K562 (cell line): Measurements from ENCODE around the gene RAMACL. TPM values are rescaled to one million over a fixed set of nuclear protein-coding genes. Genes with fewer than 3 reads are reported as not detected.

Experiments
- ATAC-seq: fragments of 200-7000 bp; cut with Tn5 transposase; 3 replicates; pipeline ENCODE4 v1.9.1; 2020; ENCODE audit warnings: moderate library complexity
- BruUV-seq: library from RNA; stranded (reverse); fragments of 400-500 nt; replicated peaks from 2 replicates; lab custom pipeline; 2021; lab: Mats Ljungman, UMichigan
- CTCF ChIA-PET: fragments of 300-600 bp; formaldehyde crosslinking; extraction: SDS; loops from one replicate; lab custom pipeline; 2021; ENCODE audit warnings: low intra/inter-chr PET ratio; lab: Yijun Ruan, JAX
- POLR2A ChIA-PET: fragments of 300-600, 350-650 bp; sonication (Branson Sonifier 250); formaldehyde crosslinking; extraction: SDS; loops from one replicate; lab custom pipeline; 2021; ENCODE audit warnings: antibody characterized with exemption, inconsistent platforms; lab: Yijun Ruan, JAX
- DNase-seq, 4 experiments: peaks; one replicate each; pipeline versions ENCODE4 v3.0.0 to v3.0.0-alpha.2; 2011 to 2018; ENCODE audit warnings: low spot score in 3 of 4, mixed read lengths in 3 of 4; ENCODE audit errors: extremely low read depth in 1 of 4
- FAIRE-seq: peaks from 2 replicates; lab custom pipeline; 2011; peaks lifted over from hg19 to GRCh38; lab: Jason Lieb, UNC
- H2AFZ ChIP-seq: 2 replicates; pipeline ENCODE4 v1.6.0; 2011; ENCODE audit warnings: low read depth, low read length, control low read depth, inconsistent platforms
- H3K27ac ChIP-seq: fragments of 200-600 bp; 3 replicates; pipeline ENCODE4 v1.8.0; 2011; ENCODE audit warnings: low read depth, mild to moderate bottlenecking, control low read depth, inconsistent platforms, low read length, moderate library complexity, mixed read lengths; ENCODE audit errors: extremely low read depth
- H3K27me3 ChIP-seq, 2 experiments: fragments of 300-600 bp in 1 of 2; 2 replicates in 1 of 2; 3 replicates in 1 of 2; pipeline versions ENCODE4 v1.6.0 to v1.8.0; 2011; ENCODE audit warnings: inconsistent platforms in 2 of 2, low read length in 2 of 2, mild to moderate bottlenecking in 1 of 2, mixed read lengths in 1 of 2, moderate library complexity in 1 of 2; ENCODE audit not compliant: control insufficient read depth in 2 of 2, insufficient read depth in 2 of 2
- H3K36me3 ChIP-seq: fragments of 300-600 bp; 3 replicates; pipeline ENCODE4 v1.8.0; 2011; ENCODE audit warnings: mild to moderate bottlenecking, low read length, inconsistent platforms; ENCODE audit not compliant: control insufficient read depth, insufficient read depth
- H3K4me1 ChIP-seq, 2 experiments: fragments of 200-600 bp in 1 of 2; replicated peaks in 1 of 2; 2 replicates in 1 of 2; 3 replicates in 1 of 2; pipeline versions ENCODE4 v1.5.1 to v1.8.0; 2011; ENCODE audit warnings: inconsistent platforms in 2 of 2, low read length in 2 of 2, mild to moderate bottlenecking in 1 of 2, mixed read lengths in 1 of 2, moderate library complexity in 1 of 2; ENCODE audit not compliant: control insufficient read depth in 2 of 2, insufficient read depth in 2 of 2
- H3K4me2 ChIP-seq: 2 replicates; pipeline ENCODE4 v1.6.1; 2011; ENCODE audit warnings: low read length, control low read depth, inconsistent platforms, mixed read lengths; ENCODE audit not compliant: insufficient read depth
- H3K4me3 ChIP-seq: fragments of 200-600 bp; sonication (generic), shearing (Covaris generic); 2 replicates; pipeline ENCODE4 v1.5.1; 2016; ENCODE audit warnings: control low read depth, inconsistent platforms
- H3K79me2 ChIP-seq: fragments of 200-600 bp; 3 replicates; pipeline ENCODE4 v1.8.0; 2011; ENCODE audit warnings: low read length, inconsistent platforms; ENCODE audit not compliant: control insufficient read depth, insufficient read depth
- H3K9ac ChIP-seq, 2 experiments: 2 replicates each; pipeline versions ENCODE4 v1.6.0 to v1.6.1; 2011; ENCODE audit warnings: low read depth in 2 of 2, low read length in 2 of 2, control low read depth in 1 of 2, inconsistent platforms in 1 of 2, mild to moderate bottlenecking in 1 of 2, mixed read lengths in 1 of 2; ENCODE audit not compliant: insufficient read depth in 1 of 2
- H3K9me1 ChIP-seq: one replicate; pipeline ENCODE4 v1.6.0; 2011; ENCODE audit warnings: inconsistent platforms, mild to moderate bottlenecking, low read length, moderate library complexity; ENCODE audit not compliant: control insufficient read depth, insufficient read depth
- H3K9me3 ChIP-seq: replicated peaks from 2 replicates; pipeline ENCODE4 v1.5.1; 2011; ENCODE audit warnings: low read depth, low read length, inconsistent platforms; ENCODE audit not compliant: control insufficient read depth, insufficient read depth
- H4K20me1 ChIP-seq: replicated peaks from 2 replicates; pipeline ENCODE4 v1.6.1; 2011; ENCODE audit warnings: low read length, inconsistent platforms, mixed read lengths; ENCODE audit not compliant: control insufficient read depth, insufficient read depth
- HCFC1 ChIP-seq: IDR thresholded peaks from 2 replicates; pipeline ENCODE4 v1.6.1; 2012; ENCODE audit warnings: low read depth, low read length, improper control_type of control experiment
- HNRNPLL ChIP-seq: fragments of 200-400 bp; formaldehyde crosslinking; IDR thresholded peaks from 2 replicates; pipeline ENCODE4 v1.6.1; 2017; ENCODE audit warnings: low read length, low read depth, mild to moderate bottlenecking; ENCODE audit not compliant: poor library complexity, severe bottlenecking
- MED1 ChIP-seq: sonication (generic); formaldehyde crosslinking; IDR thresholded peaks from 2 replicates; pipeline ENCODE4 v1.8.1; 2023; ENCODE audit warnings: missing genetic modification reagents, borderline replicate concordance
- NEUROD1 ChIP-seq: fragments of 150-350 bp; IDR thresholded peaks from 2 replicates; pipeline ENCODE4 v1.6.1; 2014; ENCODE audit warnings: borderline replicate concordance, low read length, low read depth; ENCODE audit not compliant: partially characterized antibody
- RBM39 ChIP-seq: fragments of 200-400 bp; formaldehyde crosslinking; optimal IDR thresholded peaks from 2 replicates; pipeline ENCODE3; 2018; ENCODE audit warnings: low read depth, low read length
- SMARCA5 ChIP-seq: fragments of 450-650 bp; IDR thresholded peaks from 2 replicates; pipeline ENCODE4 v1.6.1; 2016
- TAF1 ChIP-seq: IDR thresholded peaks from 2 replicates; pipeline ENCODE4 v1.6.1; 2011; ENCODE audit warnings: mild to moderate bottlenecking, low read length, moderate library complexity; ENCODE audit not compliant: insufficient read depth, control insufficient read depth, severe bottlenecking; ENCODE audit errors: extremely low read depth
- ZNF41 ChIP-seq: fragments of 250-450 bp; sonication (Bioruptor Pico); conservative IDR thresholded peaks from 2 replicates; pipeline ENCODE4 v1.4.0; 2020; ENCODE audit warnings: mild to moderate bottlenecking
- ZZZ3 ChIP-seq: fragments of 450-650 bp; IDR thresholded peaks from 2 replicates; pipeline ENCODE4 v1.6.1; 2016; ENCODE audit warnings: antibody characterized with exemption, mild to moderate bottlenecking, moderate library complexity
- WGBS: fragments of 100-300 bp; shearing (Covaris generic); methylation state at CpG from one replicate; pipeline ENCODE4 v1.1.6; 2016; ENCODE audit warnings: low coverage, mixed read lengths; ENCODE audit not compliant: insufficient coverage; ENCODE audit errors: missing lambda C conversion rate; 5-methylcytosine and 5-hydroxymethylcytosine counted together
- in situ Hi-C: fragments of 300-500 bp; cut with MboI; formaldehyde crosslinking; loops from 4 replicates; pipeline ENCODE4 v1.15.0; 2018; ENCODE audit warnings: inconsistent platforms, mixed read lengths
- intact Hi-C: fragments of 100-400 bp; cut with micrococcal nuclease; formaldehyde crosslinking; loops from 2 replicates; pipeline ENCODE4 v1.14.2; 2022
- polyA plus RNA-seq, 8 experiments: library from polyadenylated mRNA; depleted of rRNA in 4 of 8; stranded (reverse) in 5 of 8; unstranded in 3 of 8; fragments of >200 nt; fragmentation: Nextera tagmentation in 2 of 8; fragmentation: Illumina TruSeq in 1 of 8; extraction: Ambion mirVana in 2 of 8; extraction: Trizol in 1 of 8; gene quantifications; 2 replicates each; pipeline versions ENCODE4 v1.2.1 to v1.2.3, GENCODE V29; 2011 to 2014; ENCODE audit warnings: inconsistent platforms in 1 of 8, missing spikeins in 1 of 8
- total RNA-seq, 7 experiments: library from RNA; depleted of rRNA in 6 of 7; stranded (reverse); fragments of >200 nt in 6 of 7; fragmentation: Illumina TruSeq in 2 of 7; extraction: Trizol in 2 of 7; gene quantifications; 2 replicates each; pipeline versions ENCODE4 v1.2.1 to v1.2.3, GENCODE V29; 2011 to 2021; ENCODE audit warnings: low replicate concordance in 1 of 7
- TF ChIP-seq, protein P1 (sequence below): fragments of 250-450 bp; sonication (Bioruptor Pico); IDR thresholded peaks from 2 replicates; pipeline ENCODE4 v1.4.0; 2020; ENCODE audit warnings: mild to moderate bottlenecking, moderate library complexity, borderline replicate concordance
- TF ChIP-seq, protein P2 (sequence below): fragments of 450-650 bp; IDR thresholded peaks from 2 replicates; pipeline ENCODE4 v1.7.0; 2016; ENCODE audit warnings: borderline replicate concordance

The RAMACL gene
- total and polyA plus RNA-seq, 9 of the 15 experiments (the other 6 are each of a cell fraction or from before 2014, with no cell fraction given) = 0.11 to 1.7 (median 0.41) TPM; not detected in 1

DNA sequence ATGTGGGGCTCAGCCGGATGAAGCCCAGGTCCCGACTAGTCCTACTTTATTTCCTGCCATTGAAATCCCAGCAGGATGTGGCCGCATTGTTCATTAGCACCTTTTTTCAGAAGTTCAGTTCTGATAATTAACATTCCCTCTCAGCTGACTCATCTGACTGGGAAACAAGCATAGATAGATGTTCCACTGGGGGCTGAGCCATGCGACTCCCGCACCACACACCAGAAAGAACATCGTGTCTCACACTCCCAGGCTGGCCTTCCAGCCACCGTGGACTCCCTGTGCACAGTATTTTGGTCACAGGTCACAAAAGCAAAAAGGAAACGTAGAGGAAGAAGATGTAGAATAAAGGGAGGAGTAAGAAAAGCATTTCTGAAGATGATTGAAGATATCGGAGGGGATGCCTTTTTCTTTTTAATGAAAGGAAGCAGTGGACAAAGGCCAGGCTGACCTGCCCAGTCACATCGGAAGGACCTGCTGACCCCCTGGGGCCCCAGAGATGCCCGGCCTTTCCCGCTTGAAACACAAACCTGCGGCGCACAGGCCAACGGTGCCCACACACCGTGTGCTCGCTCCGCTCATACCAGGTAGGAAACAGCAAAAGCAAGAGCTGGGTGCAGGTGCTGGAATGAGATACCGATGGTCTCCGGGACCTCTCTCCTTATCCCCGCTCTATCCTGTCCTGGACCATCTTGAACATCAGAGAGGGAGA is 28.7 kb upstream of the RAMACL start:
- no peaks in the 10 kb centered on the region for H3K9me1 ChIP-seq
- BruUV-seq = no TSS peak
- H3K4me3 ChIP-seq = no peak overlapping the region
- ChIA-PET POLR2A (no interaction called here), CTCF (no interaction called here)
- ATAC-seq = no peak
- H3K79me2 ChIP-seq = no peaks in the 10 kb centered on the region
- H3K36me3 ChIP-seq = no peaks in the 10 kb centered on the region
- intact Hi-C loops = no loop called here
- no peak for FAIRE-seq
- no peak overlapping the region for H3K4me2 ChIP-seq
- no peaks in the 10 kb centered on the region for H3K4me1 ChIP-seq
- H3K27ac ChIP-seq = no peak overlapping the region; the same call in 2 of the 3 replicates
- no peak overlapping the region for H3K9ac ChIP-seq
- no peak for DNase-seq
- peaks cover 6% of the 10 kb centered on the region; the same call in 1 of the 2 replicates for H4K20me1 ChIP-seq
- in situ Hi-C loops = no loop called here
- WGBS = under 1% methylated on average over 21 of the region's 21 CpGs
- no peak for TF ChIP-seq HNRNPLL
- TF ChIP-seq, all 486 proteins: peak for 0
- no peak overlapping the region for H2AFZ ChIP-seq
- H3K9me3 ChIP-seq = no peaks in the 10 kb centered on the region
- H3K27me3 ChIP-seq = peaks cover 60 to 82% of the 10 kb centered on the region in 2 experiments

DNA sequence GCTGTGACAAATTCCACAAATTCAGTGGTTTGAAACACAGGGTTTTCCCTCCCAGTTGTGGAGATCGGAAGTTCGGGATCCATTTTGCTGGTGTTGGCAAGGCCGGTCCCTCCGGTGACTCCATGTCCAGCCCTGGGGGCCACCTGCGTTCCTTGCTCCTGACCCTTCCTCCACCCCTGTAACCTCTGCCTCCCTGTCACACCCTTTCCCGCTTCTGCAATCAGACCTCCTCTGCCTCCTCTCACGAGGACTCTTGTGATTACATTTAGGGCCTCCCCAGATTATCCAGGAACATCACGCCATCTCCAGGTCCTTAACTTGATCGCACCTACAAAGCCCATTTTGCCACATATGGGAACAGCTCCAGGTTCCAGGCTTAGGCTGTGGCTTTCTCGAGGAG is 28.1 kb upstream of the RAMACL start:
- Histone ChIP-seq H3K4me1 (no peaks in the 10 kb centered on the region), H2AFZ (no peak overlapping the region), H3K79me2 (no peaks in the 10 kb centered on the region), H3K4me3 (no peak overlapping the region), H3K27me3 (peaks cover 61 to 82% of the 10 kb centered on the region in 2 experiments), H3K9me1 (no peaks in the 10 kb centered on the region), H4K20me1 (peaks cover 6% of the 10 kb centered on the region; the same call in 1 of the 2 replicates), H3K4me2 (no peak overlapping the region), H3K9me3 (no peaks in the 10 kb centered on the region), H3K36me3 (no peaks in the 10 kb centered on the region), H3K27ac (no peak overlapping the region), H3K9ac (no peak overlapping the region)
- no peak for DNase-seq
- in situ Hi-C loops (no loop called here), intact Hi-C loops (no loop called here)
- FAIRE-seq = no peak
- ChIA-PET POLR2A (no interaction called here), CTCF (no interaction called here)
- ATAC-seq = no peak
- no TSS peak for BruUV-seq
- WGBS = 2% methylated on average over 10 of the region's 10 CpGs
- TF ChIP-seq ZZZ3 (no peak), RBM39 (no peak), MED1 (CRISPR knock-in tag) (no peak), TAF1 (no peak), SMARCA5 (no peak), HCFC1 (no peak), NEUROD1 (no peak), ZNF41 (no peak)
- TF ChIP-seq, protein P1, sequence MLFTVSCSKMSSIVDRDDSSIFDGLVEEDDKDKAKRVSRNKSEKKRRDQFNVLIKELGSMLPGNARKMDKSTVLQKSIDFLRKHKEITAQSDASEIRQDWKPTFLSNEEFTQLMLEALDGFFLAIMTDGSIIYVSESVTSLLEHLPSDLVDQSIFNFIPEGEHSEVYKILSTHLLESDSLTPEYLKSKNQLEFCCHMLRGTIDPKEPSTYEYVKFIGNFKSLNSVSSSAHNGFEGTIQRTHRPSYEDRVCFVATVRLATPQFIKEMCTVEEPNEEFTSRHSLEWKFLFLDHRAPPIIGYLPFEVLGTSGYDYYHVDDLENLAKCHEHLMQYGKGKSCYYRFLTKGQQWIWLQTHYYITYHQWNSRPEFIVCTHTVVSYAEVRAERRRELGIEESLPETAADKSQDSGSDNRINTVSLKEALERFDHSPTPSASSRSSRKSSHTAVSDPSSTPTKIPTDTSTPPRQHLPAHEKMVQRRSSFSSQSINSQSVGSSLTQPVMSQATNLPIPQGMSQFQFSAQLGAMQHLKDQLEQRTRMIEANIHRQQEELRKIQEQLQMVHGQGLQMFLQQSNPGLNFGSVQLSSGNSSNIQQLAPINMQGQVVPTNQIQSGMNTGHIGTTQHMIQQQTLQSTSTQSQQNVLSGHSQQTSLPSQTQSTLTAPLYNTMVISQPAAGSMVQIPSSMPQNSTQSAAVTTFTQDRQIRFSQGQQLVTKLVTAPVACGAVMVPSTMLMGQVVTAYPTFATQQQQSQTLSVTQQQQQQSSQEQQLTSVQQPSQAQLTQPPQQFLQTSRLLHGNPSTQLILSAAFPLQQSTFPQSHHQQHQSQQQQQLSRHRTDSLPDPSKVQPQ (CRISPR knock-in tag) = no peak
- TF ChIP-seq, protein P2, sequence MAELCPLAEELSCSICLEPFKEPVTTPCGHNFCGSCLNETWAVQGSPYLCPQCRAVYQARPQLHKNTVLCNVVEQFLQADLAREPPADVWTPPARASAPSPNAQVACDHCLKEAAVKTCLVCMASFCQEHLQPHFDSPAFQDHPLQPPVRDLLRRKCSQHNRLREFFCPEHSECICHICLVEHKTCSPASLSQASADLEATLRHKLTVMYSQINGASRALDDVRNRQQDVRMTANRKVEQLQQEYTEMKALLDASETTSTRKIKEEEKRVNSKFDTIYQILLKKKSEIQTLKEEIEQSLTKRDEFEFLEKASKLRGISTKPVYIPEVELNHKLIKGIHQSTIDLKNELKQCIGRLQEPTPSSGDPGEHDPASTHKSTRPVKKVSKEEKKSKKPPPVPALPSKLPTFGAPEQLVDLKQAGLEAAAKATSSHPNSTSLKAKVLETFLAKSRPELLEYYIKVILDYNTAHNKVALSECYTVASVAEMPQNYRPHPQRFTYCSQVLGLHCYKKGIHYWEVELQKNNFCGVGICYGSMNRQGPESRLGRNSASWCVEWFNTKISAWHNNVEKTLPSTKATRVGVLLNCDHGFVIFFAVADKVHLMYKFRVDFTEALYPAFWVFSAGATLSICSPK = no peak
